ENCODE data around the gene CNPPD1.

DNA sequence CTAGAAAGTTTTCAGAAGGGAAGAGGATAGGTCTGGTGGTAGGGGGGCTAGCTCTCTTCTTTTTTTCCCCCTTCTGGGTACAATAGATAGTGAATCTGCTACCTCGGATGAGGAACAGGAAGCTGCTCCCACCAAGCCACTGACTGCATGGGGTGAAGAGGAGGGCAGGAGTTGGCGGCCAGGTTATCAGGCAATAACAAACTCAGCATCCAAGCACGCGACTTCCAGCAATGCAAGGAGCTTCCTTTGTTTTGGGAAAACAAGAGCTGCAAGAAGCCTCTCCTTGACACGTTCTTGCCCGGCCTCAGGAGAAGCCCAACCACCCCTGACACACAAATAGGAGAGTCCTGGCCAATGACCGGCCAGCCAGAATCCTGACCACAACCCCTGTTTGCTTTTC is 48.3 kb downstream of the CNPPD1 start:
- no peak for TF ChIP-seq EZH2 (IDR thresholded peaks at IDR 0.05; ENCODE audit: low read depth, low read length, severe bottlenecking)
- TF ChIP-seq, protein P1, sequence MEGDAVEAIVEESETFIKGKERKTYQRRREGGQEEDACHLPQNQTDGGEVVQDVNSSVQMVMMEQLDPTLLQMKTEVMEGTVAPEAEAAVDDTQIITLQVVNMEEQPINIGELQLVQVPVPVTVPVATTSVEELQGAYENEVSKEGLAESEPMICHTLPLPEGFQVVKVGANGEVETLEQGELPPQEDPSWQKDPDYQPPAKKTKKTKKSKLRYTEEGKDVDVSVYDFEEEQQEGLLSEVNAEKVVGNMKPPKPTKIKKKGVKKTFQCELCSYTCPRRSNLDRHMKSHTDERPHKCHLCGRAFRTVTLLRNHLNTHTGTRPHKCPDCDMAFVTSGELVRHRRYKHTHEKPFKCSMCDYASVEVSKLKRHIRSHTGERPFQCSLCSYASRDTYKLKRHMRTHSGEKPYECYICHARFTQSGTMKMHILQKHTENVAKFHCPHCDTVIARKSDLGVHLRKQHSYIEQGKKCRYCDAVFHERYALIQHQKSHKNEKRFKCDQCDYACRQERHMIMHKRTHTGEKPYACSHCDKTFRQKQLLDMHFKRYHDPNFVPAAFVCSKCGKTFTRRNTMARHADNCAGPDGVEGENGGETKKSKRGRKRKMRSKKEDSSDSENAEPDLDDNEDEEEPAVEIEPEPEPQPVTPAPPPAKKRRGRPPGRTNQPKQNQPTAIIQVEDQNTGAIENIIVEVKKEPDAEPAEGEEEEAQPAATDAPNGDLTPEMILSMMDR (IDR thresholded peaks at IDR 0.05; ENCODE audit: control extremely low read depth in 1 of 3, insufficient read depth in 1 of 3, low read depth in 1 of 3, low read length in 3 of 3): no peak
- TF ChIP-seq, protein P2, sequence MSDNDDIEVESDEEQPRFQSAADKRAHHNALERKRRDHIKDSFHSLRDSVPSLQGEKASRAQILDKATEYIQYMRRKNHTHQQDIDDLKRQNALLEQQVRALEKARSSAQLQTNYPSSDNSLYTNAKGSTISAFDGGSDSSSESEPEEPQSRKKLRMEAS (IDR thresholded peaks at IDR 0.05): no peak
- no peak for TF ChIP-seq TBP (IDR thresholded peaks at IDR 0.05; ENCODE audit: low read depth, low read length)
- TF ChIP-seq CEBPB (IDR thresholded peaks at IDR 0.05; ENCODE audit: low read depth, low read length): no peak
- TF ChIP-seq TAF1 (IDR thresholded peaks at IDR 0.05; ENCODE audit: low read depth, low read length): no peak
- no peak for TF ChIP-seq POLR2A (IDR thresholded peaks at IDR 0.05; ENCODE audit: control extremely low read depth in 1 of 2, low read depth in 2 of 2, low read length in 2 of 2)

Measured in H1 (cell line).